HG03520 (cell line): ENCODE results near the gene EDN3.

ENCODE experiments used
- ATAC-seq: cut with Tn5 transposase; IDR thresholded peaks from one replicate; pipeline ENCODE4 v1.9.1; 2021; ENCODE audit warnings: mild to moderate bottlenecking, moderate library complexity; ENCODE audit not compliant: unreplicated experiment

Gene EDN3

GRCh38 chr20:59300333-59301081 lies at the start of gene EDN3:
TSS of gene EDN3 (plus strand) at chr20:59300611. CDS start at chr20:59300813, 202 bp downstream.
- ATAC-seq, result no peak

GRCh38 chr20:59253325-59253724 lies 47.1 kb upstream of the EDN3 start:
- no peak for ATAC-seq

GRCh38 chr20:59253779-59254319 lies 46.6 kb upstream of the EDN3 start:
- no peak for ATAC-seq

GRCh38 chr20:59255256-59255655 lies 45.2 kb upstream of the EDN3 start:
- ATAC-seq, result no peak

- no peak for ATAC-seq
Measured at GRCh38 chr20:59258221-59258621, 42.2 kb upstream of the EDN3 start.

- ATAC-seq, result no peak
Measured at GRCh38 chr20:59259946-59260345, 40.5 kb upstream of the EDN3 start.

GRCh38 chr20:59265298-59265697 lies 35.1 kb upstream of the EDN3 start:
- ATAC-seq, result no peak

GRCh38 chr20:59268870-59269269 lies 31.5 kb upstream of the EDN3 start:
- no peak for ATAC-seq

GRCh38 chr20:59269411-59270025 lies 30.9 kb upstream of the EDN3 start:
- ATAC-seq, result no peak

GRCh38 chr20:59270380-59270779 lies 30.0 kb upstream of the EDN3 start:
- no peak for ATAC-seq

GRCh38 chr20:59273739-59274357 lies 26.6 kb upstream of the EDN3 start:
- ATAC-seq, result no peak

GRCh38 chr20:59276938-59277337 lies 23.5 kb upstream of the EDN3 start:
- no peak for ATAC-seq

GRCh38 chr20:59284470-59284869 lies 15.9 kb upstream of the EDN3 start:
- no peak for ATAC-seq

GRCh38 chr20:59289994-59290393 lies 10.4 kb upstream of the EDN3 start:
- no peak for ATAC-seq

- ATAC-seq, result no peak
Measured at GRCh38 chr20:59291740-59292383, 8.5 kb upstream of the EDN3 start.

- ATAC-seq, result no peak
Measured at GRCh38 chr20:59295531-59295930, 4.9 kb upstream of the EDN3 start.

- no peak for ATAC-seq
Measured at GRCh38 chr20:59297686-59298085, 2.7 kb upstream of the EDN3 start.

- no peak for ATAC-seq
Measured at GRCh38 chr20:59299945-59300332, 472 bp upstream of the EDN3 start.

GRCh38 chr20:59301343-59302007 lies 1.1 kb downstream of the EDN3 start:
- ATAC-seq, result no peak

GRCh38 chr20:59305908-59306655 lies 5.7 kb downstream of the EDN3 start:
- no peak for ATAC-seq
